ENCODE results near the gene NOD1. TPM values are rescaled to one million over a fixed set of nuclear protein-coding genes. Genes with fewer than 3 reads are reported as not detected.

NOD1 gene
- polyA plus RNA-seq, 3 donors = 7.3 to 11.1 (median 11.0) TPM

Other genes with a start within 250 kb of the NOD1 start
- 10 to 100 TPM; 14.5 to 15.9 (median 15.3) TPM for gene ZNRF2, start 194.2 kb downstream of the NOD1 start, polyA plus RNA-seq (ENCODE audit: insufficient read length in 3 of 3)
- 10 to 100 TPM; 63.0 to 76.3 (median 63.1) TPM for gene GGCT, start 26.0 kb upstream of the NOD1 start, polyA plus RNA-seq (ENCODE audit: insufficient read length in 3 of 3)
- 100 to 1,000 TPM in 1 of 3 donors, 10 to 100 TPM in 2; 81.7 to 102 (median 93.7) TPM for gene GARS1, start 116.1 kb upstream of the NOD1 start, polyA plus RNA-seq (ENCODE audit: insufficient read length in 3 of 3)
- under 1 TPM in 2 of 3 donors, not detected in 1; 0.20 to 0.22 TPM for gene CRHR2, start 203.7 kb upstream of the NOD1 start, polyA plus RNA-seq (ENCODE audit: insufficient read length in 3 of 3)